ENCODE measurements around the gene EIF3D.

EIF3D gene, protein sequence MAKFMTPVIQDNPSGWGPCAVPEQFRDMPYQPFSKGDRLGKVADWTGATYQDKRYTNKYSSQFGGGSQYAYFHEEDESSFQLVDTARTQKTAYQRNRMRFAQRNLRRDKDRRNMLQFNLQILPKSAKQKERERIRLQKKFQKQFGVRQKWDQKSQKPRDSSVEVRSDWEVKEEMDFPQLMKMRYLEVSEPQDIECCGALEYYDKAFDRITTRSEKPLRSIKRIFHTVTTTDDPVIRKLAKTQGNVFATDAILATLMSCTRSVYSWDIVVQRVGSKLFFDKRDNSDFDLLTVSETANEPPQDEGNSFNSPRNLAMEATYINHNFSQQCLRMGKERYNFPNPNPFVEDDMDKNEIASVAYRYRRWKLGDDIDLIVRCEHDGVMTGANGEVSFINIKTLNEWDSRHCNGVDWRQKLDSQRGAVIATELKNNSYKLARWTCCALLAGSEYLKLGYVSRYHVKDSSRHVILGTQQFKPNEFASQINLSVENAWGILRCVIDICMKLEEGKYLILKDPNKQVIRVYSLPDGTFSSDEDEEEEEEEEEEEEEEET

DNA sequence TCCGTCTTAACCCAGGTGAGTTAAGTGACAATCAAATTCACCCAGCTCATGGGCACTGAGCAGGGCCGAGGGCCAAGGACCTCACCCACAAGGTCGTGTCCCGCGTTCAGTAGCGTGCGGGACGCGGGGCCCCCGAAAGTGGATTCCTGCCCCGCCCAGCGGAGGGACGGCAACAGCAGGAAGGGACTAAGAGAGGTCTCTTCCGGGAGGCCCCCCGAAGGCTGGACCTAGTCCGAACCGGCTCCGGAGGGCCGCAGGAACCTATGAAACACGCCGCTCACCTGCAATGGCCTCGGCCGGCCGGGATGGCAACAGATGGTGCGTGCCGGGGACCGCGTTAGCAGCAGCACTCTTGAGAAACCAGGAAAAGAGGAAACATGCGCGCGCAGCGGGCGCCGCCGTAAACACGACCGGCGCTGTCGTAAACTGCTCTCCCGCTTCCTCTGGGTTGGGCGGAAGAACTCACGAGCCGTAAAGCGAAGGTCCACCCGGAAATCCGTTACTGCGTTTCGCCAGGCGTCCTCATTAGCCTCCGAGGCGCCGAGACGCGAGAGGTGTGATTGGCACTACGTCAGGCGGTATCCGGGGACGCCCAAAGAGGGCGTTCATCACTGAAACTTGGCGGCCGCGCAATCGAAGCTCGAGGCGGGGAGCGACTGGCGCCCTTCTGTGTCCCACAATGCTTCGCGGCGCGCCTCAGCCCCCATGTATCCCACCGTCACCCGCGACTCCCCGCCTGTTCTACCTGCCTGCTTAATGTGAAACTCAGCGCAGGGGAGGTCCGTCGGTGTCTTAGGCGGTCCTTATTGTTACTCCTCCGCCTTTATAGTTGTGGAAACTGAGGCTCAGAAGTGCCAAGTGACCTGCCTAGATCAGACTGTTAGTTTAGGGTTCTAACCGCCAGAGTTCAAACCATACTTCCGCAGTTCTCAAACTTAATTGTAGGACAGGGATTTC lies at the start of gene EIF3D:
Gene EIF3D, minus strand, starts transcription at position 372 of the 957 bp plus-strand sequence. CDS start 3,045 bp downstream, outside the sequence.
- peak; percentile 97 for DNase-seq (ENCODE audit: low spot score)

DNA sequence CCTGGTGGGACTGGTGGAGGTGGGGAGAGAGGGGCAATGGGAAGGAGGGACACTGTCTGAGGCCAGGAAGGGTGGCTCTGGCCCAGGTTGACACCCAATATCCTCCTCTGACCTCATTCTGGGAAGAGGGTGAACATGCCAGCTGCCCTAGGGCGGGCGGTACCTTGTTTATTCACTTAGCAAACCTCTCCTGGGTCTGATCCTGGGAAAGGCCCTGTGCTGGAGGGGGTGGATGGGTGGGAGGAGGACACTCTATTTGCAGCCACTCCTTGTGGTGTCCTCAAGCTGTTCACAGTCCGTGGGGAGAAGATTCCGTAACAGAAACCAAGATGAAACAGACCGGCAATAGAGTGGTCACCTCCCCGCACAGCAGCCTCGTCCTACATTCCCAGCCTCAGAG lies 49.7 kb upstream of the EIF3D start:
- no peak for DNase-seq (ENCODE audit: low spot score)

DNA sequence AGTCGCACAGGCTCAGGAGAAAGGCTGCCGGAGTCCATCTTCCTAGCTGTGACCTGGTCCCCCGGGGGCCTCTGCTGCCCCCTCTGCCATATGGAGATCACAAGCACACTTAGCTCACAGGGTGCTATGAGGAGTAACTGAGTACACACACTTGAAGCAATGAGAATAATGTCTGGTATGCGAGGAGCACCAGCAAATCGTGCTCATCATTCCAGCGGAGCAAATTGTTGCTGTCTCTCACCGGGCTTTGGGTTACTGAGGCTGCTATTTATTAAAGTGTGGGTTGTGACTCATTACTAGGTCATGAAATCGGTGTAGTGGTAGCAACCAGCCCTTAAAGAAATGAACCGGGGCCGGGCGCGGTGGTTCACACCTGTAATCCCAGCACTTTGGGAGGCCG lies 48.1 kb upstream of the EIF3D start:
- DNase-seq (ENCODE audit: low spot score): peak; percentile 92

DNA sequence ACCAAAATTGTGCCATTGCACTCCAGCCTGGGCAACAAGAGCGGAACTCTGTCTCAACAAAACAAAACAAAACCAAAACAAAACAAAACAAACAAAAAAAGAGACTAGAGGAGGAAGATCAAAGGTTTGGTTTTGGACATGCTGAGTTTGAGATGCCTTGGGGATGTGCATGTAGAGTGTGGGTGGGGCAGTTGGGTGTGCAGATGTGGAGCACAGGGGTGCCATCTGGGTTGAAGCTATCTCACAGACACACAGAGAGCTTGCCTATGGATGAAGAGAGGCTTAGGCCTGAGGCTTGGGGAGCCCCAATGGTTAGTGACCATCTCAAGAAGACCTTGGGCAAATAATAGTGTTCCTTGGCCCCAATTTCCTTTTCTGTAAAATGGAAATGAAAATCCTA lies 45.8 kb upstream of the EIF3D start:
- DNase-seq (ENCODE audit: low spot score): no peak

DNA sequence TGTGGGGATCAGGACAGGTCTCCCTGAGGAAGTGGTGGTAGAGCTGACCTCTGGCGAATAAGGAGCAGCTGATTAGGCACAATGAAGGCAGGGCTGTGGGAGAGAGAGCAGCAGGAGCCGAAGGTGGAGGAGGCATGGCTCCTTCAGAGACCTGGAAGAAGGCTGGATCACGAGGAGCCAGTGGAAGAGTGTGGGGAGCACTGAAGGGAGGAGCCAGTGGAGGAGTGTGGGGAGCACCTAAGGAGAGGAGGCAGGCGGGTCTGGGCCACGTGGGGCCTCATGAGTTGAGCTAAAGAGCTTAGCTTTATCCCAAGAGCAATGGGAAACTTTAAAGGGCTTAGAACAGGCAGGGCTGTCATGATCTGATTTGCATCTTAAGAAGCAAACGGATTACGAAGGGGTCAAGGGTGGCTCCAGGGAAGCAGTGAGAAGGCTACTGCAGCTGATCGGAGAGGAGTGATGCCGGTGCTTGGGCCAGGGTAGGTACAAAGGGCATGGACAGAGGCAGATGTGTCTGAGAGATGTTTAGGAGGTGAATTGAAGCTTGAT lies 44.9 kb upstream of the EIF3D start:
- DNase-seq (ENCODE audit: low spot score): no peak

DNA sequence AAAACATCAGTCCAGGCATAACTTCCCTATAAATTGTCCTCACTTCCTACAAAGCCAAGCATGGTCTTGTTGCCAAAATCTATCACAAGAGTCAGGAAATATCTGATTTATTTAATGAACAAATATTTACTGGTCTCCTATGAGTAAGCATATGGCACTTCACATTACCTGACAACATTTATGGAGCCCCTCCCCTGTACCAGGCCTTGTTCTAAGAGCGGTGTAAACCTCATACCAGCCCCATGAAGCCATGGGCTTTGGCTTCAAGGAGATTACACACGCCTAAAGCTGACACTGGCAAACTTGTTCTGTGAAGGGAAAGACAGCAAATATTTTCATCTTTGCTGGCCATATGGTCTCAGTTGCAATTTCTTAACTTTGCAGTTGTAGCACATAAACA lies 43.0 kb upstream of the EIF3D start:
- DNase-seq (ENCODE audit: low spot score): no peak

DNA sequence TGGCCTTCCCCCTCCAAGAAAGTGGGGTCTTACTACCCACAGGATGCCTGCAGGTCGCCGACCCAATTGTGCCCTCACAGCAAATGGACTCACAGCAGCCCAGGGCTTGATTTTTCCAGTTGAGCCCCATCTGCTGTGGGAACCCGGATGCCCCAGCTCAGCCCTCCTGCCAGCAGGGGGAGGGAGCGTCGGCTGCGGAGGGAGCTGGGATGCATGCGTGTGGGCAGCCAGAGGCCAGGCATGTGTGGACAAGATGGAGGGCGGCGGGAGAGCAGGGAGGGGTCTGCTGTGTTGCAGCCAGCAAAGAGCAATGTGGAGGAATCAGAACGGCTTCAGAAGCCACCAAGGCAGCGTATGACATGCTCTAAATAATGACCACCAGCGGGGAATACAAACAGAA lies 41.0 kb upstream of the EIF3D start:
- DNase-seq (ENCODE audit: low spot score): peak; percentile 72

DNA sequence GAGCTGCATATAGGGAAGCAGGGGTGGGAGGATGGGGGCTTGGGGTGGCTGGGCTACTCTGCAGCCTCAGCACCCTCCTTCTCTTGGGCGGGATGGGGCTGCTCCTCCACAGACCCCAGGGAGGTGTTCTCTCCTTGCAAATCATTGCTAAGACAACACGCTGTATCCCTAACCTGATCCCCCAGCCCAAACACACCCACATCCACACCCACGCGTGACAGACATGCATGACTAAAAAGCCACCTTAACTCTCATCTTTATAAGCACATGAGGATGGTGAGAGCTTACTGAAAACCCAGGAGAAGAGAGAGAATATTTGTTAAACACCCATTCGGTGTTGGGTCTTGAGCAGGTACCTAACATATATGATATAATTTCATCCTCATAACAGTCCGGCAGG lies 39.9 kb upstream of the EIF3D start:
- no peak for DNase-seq (ENCODE audit: low spot score)

DNA sequence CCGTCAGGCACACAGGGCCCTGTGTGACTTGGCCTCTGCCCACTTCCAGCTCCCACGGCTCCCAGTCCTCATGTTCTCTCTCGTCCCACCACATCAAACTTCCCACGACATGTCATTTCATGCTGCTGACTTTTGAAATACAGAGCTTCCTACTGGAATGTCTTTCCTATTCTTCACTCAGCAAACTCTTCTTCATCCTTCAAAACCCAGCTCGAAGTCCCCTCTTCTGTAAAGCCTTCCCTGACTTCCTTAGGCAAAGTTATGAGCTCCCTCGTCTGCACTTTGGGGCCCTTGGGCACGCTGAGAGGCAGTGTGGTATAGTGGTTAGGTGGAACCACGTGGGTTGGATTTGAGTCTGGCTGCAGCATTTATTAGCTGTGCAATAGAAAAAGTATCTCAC lies 37.8 kb upstream of the EIF3D start:
- no peak for DNase-seq (ENCODE audit: low spot score)

DNA sequence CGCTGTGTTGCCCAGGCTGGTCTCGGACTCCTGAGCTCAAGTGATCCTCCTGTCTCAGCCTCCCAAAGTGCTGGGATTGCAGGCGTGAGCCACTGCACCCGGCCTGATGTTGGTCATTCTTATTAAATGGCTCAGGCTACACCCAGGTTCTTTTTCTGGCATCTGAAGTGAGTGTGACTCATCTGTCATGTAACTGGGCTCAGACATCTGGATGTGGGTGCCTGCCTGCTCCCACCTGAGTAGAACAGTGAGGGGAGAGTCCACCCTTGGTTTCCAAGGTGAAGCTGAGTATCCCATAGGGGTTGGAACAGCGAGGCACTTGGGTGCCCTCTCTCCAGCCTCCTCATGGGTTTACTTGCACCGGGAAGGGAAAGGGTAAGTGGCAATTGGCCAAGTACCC lies 36.7 kb upstream of the EIF3D start:
- DNase-seq (ENCODE audit: low spot score): no peak

DNA sequence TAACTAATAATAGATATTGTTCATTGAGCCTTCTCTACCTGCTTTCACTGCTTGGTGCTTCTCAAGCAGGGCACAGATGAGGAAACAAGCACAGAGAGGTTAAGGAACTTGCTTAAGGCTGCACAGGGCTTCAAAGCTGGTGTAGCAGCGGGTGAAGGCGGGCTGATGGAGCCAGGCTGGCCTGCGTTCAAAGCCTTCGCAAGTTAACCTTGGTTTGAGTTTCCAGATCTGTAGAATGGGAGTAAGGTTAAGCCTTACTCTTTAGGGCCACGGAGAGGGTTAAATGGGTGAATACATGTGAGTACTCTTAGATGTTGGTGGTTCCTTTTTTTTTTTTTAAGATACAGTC lies 36.2 kb upstream of the EIF3D start:
- no peak for DNase-seq (ENCODE audit: low spot score)

DNA sequence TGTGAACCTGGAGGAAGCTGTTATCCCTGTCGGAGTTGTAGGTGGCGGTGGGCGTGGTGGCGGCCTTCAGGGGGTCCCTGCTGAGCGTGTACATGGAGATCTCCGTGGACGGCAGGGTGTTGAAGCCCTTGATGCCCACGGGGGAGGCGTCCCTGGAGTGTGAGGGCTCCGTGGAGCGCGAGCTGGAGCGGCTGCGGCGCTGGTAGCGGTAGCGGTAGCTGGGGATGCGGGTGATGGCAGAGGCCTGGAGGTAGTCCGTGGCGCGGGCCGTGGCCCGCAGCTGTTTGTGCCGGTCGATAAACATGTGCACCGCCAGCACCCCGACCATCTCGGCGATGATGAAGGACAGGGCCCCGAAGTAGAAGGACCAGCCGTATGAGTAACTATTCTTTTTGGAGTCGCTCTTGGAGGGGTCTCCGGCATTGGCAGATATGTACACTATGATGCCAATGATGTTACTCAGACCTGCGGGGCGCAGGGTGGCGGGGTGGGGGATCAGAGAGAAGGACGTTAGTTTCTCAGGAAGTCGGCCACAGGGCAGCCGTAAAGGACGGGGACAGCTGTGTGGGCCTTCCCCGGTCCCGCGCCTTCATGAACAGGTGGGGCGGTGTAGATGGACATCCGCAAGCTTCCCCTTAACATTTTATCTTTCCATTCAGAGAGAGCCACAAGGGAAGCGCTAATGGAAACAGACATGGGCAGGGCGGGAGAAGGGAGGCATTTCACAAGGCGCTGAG lies 35.6 kb upstream of the EIF3D start:
- DNase-seq (ENCODE audit: low spot score): no peak

DNA sequence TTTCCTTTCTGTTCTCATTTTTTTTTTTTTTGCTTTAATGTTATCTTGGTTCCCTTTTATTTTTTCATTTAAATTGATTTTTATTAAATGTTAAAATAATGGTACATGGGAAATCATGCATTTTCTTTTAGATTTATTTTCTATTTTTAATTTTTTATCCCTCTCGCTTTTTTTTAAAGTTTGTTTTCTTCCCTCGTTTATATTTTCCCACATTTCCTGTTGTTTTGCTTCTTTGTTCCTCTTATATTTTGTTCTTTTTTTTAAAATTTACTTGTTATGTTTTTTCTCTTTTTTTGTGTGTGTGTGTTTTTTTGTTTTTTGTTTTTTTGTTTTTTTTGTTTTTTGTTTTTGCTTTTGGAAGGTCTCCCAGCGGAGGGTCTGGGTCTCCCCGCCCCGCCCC lies 34.9 kb upstream of the EIF3D start:
- no peak for DNase-seq (ENCODE audit: low spot score)

DNA sequence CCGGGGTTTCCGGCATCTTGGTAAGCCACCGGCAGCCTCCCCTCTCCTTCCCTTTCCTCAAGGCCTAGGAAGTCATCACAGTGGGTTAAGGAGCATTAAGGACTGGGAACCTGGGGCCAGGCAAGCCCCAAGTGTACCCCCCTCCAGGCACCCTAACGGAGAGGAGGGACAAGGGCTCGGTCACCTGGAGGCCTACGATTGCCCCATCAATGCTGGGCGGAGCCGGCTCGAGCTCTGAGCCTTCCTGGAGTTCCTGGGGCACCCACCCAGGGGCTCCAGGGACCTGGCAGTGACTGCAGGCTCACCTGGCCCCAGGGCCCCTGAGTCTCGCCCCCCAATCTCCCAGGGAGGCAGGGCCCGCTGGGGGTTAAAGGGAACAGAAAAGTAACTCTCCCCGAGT lies 34.5 kb upstream of the EIF3D start:
- no peak for DNase-seq (ENCODE audit: low spot score)

DNA sequence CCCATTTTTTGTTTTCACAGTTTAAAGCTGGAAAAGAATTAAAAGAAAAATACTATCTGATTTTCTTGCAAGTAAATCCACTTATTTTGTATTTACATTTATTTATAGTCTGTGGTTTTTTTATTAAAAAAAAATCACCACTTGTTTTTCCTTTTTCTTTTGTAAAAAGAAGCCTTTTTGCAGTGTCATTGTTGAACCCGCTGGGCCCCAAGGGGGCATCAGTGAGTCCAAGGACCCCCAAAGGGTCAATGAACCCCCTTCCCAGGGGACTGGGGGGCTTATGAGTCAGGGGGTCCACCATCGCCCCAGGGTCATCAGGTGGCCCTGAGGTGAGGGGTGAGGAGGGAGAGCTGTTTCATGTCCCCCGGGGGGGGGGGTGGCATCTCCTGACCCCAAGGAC lies 34.0 kb upstream of the EIF3D start:
- no peak for DNase-seq (ENCODE audit: low spot score)

DNA sequence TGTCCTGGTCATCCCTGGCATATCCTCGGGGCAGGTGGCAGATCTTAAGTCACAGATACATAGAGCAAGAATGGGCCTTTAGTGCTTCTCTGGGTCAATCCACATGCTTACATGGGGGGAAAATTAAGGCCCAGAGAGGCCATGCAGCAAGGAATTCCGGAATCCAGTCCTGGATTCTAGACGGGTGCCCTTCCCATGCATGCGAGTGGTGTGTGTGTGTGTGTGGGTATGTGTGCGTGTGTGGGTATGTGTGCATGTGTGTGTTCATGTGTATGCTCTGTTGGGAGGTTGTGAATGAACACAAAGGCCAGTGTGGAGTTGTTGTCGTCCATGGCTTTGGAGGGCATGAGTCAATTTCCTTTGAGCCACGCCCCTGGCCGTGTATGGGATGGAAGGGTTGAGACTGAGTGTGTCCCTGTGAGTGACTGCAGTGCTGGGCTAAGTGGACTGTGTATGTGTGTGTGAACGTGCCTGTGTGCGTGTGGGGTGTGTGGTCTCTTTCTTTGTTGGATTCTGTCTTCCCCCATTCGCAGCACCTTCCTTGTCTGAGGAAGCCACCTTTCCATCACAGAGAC lies 33.4 kb upstream of the EIF3D start:
- peak; percentile 69 for DNase-seq (ENCODE audit: low spot score)

DNA sequence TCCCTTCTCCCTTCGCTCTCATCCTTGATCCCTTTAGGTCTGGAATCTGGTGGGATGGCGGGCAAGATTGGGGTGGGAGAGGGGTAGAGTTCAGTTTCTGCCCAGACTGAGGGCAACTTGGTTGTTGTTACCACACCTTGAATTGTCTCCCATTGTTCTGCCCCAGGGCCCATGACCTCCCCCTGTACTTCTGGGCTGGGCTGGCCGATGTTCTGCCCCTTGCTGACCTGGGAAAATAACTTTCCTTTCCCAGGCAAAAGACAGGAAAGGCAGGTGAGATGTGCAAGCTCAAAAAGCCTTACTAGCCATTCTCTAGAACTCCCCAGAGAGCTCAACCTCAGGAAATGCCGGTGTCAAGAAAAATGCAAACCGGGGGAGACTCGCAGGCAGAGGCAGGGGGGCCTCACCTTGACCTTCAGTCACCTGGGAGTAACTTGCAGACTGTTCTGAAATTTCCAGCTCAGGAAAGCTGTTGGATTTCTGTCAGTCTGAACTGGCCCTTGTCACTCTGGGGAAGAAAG lies 32.4 kb upstream of the EIF3D start:
- DNase-seq (ENCODE audit: low spot score): no peak

DNA sequence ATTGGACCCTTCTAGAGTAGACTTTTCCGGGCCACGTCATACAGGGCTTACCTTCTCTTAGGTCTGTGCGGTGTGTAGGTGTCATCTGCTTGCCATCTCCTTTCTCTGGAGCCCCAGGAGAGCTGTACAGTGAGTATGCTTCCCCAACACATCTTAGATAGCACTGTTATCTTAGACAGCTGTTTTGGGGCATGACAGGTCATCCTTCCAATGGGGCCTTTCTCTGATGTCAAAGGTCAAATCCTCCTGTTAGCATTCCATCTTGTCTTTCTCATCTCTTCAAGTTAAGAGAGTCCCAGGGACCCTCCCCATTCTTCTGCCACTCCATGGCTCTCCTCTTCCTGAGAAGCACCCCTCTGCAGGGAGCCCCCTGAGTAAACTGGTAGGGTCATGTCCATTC lies 31.0 kb upstream of the EIF3D start:
- DNase-seq (ENCODE audit: low spot score): no peak

DNA sequence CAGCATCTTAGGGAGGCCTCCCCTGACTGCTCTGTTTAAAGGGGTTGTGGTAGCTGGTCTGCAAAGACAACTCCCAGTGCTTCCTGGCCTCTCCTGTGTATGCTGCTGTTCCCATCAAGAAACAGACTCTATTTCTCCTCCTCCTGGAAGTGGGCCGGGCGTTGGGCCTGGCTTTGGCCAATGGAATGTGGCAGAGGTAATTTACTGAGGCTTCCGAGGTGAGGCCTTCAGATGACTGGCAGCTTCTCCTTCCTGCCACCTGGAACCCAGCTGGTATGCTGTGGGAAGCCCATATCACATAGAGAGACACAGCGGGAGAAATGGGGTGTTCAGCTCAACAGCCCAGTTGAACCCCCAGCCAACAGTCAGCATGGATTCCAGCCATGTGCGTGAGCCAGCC lies 25.1 kb upstream of the EIF3D start:
- no peak for DNase-seq (ENCODE audit: low spot score)

DNA sequence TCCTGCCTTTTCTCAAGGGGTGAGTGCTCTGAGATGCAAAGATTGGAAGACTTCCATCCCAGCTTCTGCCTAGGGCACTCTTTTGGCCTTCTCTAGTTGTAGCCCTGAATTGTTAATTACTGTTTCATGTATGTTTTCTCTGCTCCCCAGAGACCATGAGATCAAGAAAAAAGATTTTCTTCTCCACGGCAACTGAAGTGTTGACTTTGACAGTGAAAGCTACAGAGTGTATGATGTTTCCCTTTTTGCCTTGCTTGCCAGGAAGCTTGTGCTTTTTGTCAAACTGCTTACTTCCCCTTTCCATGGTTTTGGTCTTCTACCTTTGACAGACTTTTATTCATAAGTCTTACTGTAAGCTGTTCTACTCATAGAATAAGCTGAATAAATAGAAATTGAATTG lies 23.3 kb upstream of the EIF3D start:
- no peak for DNase-seq (ENCODE audit: low spot score)

Measured in GM03348 (cell line).